ENCODE measurements around the gene RNF2. TPM values are rescaled to one million over a fixed set of nuclear protein-coding genes. Genes with fewer than 3 reads are reported as not detected.
"Not testable (repeated sequence)": the region's sequence is repeated elsewhere in the genome, so short reads cannot be mapped to it uniquely, and the experiment has no call there.

Gene RNF2
- total RNA-seq: 10 to 100 TPM in 2 of 4 donors, 1 to 10 TPM in 2; 5.1 to 14.0 (median 10.6) TPM

- Histone ChIP-seq H3K36me3 (no peaks in the 10 kb centered on the region), H3K9me3 (no peaks in the 10 kb centered on the region), H3K4me1 (peaks cover 0 to 13% (median 3%) of the 10 kb centered on the region in 4 donors), H3K27ac (peak within 1 kb of the TSS; percentile 64 to 87 (median 85)), H3K4me3 (peak within 1 kb of the TSS; percentile 71 to 89 (median 87)), H3K27me3 (no peaks in the 10 kb centered on the region)
- peak; percentile 79 to 91 (median 87) for DNase-seq
- peak in 1 of 2 donors; percentile 34 for TF ChIP-seq POLR2A (IDR thresholded peaks at IDR 0.05)
- TF ChIP-seq CTCF (IDR thresholded peaks at IDR 0.05): peak in 1 of 6 experiments; percentile 10
Measured at GRCh38 chr1:185044981-185045813, at the start of gene RNF2. TSS of gene RNF2 (plus strand) at chr1:185045558. CDS start at chr1:185087554, 41,996 bp downstream.

- H3K9me3 ChIP-seq, H3K4me3 ChIP-seq, H3K4me1 ChIP-seq, H3K36me3 ChIP-seq, DNase-seq, H3K27ac ChIP-seq, H3K27me3 ChIP-seq: not testable (repeated sequence)
Measured at GRCh38 chr1:184999974-185000373, 45.4 kb upstream of the RNF2 start.

- H3K27me3 ChIP-seq, H3K36me3 ChIP-seq, H3K4me3 ChIP-seq, DNase-seq, H3K4me1 ChIP-seq, H3K27ac ChIP-seq, H3K9me3 ChIP-seq: not testable (repeated sequence)
Measured at GRCh38 chr1:185001312-185001880, 44.0 kb upstream of the RNF2 start.

GRCh38 chr1:185008838-185009237 is 36.5 kb upstream of the RNF2 start:
- DNase-seq: no peak
- TF ChIP-seq CTCF (IDR thresholded peaks at IDR 0.05): no peak
- Histone ChIP-seq H3K36me3 (no peaks in the 10 kb centered on the region), H3K4me3 (no peak overlapping the region), H3K4me1 (no peaks in the 10 kb centered on the region), H3K9me3 (no peaks in the 10 kb centered on the region), H3K27me3 (no peaks in the 10 kb centered on the region), H3K27ac (no peak overlapping the region)

- no peaks in the 10 kb centered on the region for H3K4me1 ChIP-seq
- no peaks in the 10 kb centered on the region for H3K27me3 ChIP-seq
- H3K27ac ChIP-seq: no peak overlapping the region
- no peak for DNase-seq
- H3K36me3 ChIP-seq: no peaks in the 10 kb centered on the region
- no peaks in the 10 kb centered on the region for H3K9me3 ChIP-seq
- no peak for TF ChIP-seq POLR2A (IDR thresholded peaks at IDR 0.05)
- TF ChIP-seq CTCF (IDR thresholded peaks at IDR 0.05): no peak
- no peak overlapping the region for H3K4me3 ChIP-seq
Measured at GRCh38 chr1:185010361-185010760, 35.0 kb upstream of the RNF2 start.

- DNase-seq: no peak
- H3K27ac ChIP-seq: no peak overlapping the region
- H3K36me3 ChIP-seq: no peaks in the 10 kb centered on the region
- no peaks in the 10 kb centered on the region for H3K27me3 ChIP-seq
- TF ChIP-seq CTCF (IDR thresholded peaks at IDR 0.05): no peak
- no peak for TF ChIP-seq POLR2A (IDR thresholded peaks at IDR 0.05)
- no peaks in the 10 kb centered on the region for H3K9me3 ChIP-seq
- H3K4me3 ChIP-seq: no peak overlapping the region
- H3K4me1 ChIP-seq: no peaks in the 10 kb centered on the region
Measured at GRCh38 chr1:185014941-185015340, 30.4 kb upstream of the RNF2 start.
